HG02870 (cell line): ENCODE data around the gene TBC1D5.
A peak's percentile ranks its signal among the peaks of the same experiment; 100 is the strongest.
"Not testable (repeated sequence)": the region's sequence is repeated elsewhere in the genome, so short reads cannot be mapped to it uniquely, and the experiment has no call there.

Source experiments
- ATAC-seq: cut with Tn5 transposase; IDR thresholded peaks from one replicate; pipeline ENCODE4 v1.9.1; 2021; ENCODE audit warnings: mild to moderate bottlenecking, moderate library complexity; ENCODE audit not compliant: unreplicated experiment

The TBC1D5 gene

DNA sequence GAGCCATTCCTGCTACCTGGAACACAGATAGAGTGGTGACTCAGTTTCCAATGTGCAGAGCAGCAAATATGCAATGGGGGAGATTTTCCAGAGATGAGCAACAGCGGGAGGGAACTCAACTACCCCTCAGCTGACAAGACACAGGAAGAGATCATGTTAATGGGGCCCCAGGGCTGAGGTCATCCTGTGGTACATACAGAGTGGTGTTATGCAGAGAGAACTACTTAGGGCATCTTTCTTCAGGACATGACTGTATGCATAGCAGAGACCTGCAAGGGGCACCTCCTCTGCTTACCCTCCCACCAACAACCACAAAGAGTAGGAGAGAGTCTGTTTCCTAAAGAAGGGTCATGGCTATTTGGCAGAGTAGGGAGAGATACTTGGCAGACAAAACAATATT lies 6.8 kb upstream of the TBC1D5 start:
- peak; percentile 25 for ATAC-seq

DNA sequence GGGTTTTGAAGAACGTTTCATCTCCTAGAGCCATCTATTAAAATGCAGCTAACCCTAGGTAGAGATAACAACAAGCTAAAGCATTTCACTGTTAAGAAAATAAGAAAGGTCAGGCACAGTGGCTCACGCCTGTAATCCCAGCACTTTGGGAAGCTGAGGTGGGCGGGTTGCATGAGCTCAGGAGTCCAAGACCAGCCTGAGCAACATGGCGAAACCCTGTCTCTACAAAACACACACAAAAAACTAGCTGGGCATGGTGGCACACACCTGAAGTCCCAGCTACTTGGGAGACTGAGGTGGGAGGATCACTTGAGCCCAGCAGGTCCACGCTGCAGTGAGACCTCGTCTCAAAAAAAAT lies 5.4 kb upstream of the TBC1D5 start:
- no peak for ATAC-seq

DNA sequence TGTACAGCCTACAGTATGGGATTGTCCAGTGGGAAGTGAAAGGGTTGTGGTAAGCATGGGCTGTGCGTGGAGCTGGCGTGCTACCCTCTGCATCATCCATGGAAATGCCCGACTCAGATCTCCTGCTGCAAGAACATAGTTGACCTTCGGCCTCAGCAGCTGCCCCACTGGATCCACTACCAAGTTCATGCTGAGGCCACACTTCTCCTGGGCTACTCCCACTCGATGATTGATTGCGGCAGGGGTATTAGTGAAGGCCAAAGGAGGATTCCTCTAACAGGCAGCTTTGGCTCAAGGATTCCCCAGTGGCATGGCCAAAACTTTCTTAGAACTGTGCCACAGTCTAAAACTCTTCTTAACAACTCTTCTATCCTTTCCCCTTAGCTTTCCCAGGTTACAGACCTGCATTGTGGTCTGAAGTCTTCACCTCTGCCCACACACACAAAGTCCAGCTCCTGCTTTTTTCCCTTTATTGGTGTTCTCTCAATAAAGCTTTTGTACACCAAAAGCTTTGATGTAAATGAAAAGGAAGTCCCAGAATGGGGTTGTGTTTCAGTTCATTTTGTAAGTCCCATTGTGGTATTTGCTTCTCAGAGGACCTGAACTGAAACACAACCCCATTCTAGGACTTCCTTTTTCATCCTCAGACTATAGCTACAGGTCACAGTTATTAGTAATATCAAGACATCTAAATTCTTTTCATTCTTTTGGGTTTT lies 4.9 kb upstream of the TBC1D5 start:
- ATAC-seq, result peak; percentile 78

DNA sequence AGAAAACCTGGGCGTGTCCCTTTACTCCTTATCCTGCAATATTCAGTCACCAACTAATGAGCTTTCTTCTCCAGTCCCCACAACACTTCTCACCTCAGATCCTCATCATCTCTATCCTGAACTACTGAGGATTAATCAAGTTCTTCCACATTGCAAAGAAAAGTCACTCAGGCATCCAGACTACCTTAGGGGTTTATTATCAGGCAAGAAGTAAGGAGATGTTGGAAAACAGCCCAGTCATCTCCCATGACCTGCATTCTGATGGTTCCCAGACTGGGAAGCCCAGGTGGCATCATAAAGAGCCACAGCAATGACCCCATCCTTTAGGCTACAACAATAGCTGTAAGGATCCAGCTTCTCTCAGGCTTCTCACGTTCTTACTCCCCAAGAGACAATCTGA lies 3.5 kb upstream of the TBC1D5 start:
- no peak for ATAC-seq

DNA sequence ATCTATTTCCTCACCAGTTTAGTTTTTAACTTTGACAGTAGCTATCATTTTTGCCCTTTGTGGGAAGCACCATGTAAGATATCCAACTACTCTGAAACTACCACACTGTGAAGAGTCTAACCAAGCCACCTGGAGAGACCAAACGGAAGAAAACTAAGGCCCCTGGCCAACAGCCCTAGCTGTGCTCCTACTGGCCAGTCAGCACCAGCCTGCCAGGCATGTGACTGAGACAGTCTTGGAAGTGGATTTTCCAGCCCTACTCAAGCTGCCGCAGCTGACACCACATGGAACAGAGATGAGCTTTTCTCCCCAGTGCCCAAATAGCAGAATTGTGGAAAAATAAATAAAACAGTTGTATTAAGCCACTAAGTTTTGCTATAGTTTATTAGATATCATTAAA lies 2.9 kb upstream of the TBC1D5 start:
- no peak for ATAC-seq

DNA sequence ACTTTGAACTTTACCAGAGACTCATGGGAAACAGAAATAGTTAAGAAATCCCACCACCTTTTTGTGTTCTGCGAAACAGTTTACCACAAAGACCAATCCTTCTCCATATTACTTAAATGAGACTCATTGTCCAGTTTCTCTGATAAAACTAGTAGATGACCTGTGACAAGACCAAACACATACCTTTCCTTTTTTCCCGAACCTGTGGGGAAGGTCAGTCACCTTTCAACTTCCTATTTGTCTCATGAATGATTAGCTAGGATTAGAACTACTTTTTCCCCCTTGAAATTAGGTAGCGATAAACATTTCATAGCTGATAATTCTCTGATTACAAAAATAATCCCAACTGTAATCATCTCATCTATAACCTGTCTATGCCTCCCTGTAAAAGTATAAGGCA lies 2.3 kb upstream of the TBC1D5 start:
- no peak for ATAC-seq

DNA sequence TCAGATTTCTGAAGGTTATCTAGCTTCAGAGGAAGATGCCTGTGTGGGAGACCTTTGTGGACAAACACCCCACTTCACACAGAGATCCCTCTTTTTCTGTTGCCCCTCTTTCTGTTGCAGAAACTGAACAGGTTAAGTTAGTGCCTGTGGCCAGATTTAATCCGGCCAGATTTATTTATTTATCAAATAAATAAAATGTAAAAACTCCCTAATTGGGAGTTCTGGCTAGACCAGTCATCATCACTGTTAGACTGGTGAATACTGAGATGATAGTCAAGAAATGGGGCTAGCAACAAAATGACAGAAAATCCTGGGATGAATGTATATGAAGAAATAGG lies 1.2 kb upstream of the TBC1D5 start:
- no peak for ATAC-seq

DNA sequence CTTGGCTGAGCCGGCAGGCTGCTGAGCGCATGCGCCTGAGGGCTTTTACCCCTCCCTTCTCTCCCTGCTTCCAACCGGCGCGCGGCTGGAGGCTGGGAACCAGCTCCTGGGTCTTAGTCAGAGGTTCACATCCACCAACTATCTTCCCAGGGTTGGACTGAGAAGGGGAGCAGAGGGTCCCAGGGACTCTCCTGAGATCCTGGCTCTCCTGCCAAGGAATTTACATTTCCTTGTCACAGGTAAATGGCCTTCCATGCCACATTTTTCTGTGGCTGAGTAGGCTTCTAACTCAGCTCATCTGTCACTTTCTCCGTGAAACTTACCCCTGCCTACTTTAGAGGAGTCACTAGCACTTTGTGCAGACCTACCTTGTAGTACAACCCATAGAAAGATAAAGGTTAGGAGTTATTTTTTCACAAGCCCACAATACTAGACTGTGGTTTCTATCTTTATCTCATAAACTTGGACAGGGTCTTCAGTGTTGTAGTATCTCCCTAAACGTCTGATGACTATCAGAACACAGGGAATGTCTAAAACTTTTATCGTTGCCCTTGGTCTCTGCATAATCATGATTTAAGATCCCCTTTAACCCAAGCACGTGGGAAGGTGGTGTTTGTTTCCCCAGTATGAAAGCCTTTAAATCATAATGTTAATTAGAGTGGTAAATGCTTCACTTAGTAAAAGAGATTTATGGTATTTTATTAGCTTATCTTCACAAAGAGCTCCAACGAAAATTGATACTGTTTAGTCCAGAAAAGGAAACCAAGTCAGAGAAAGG lies 638 bp upstream of the TBC1D5 start:
- no peak for ATAC-seq

DNA sequence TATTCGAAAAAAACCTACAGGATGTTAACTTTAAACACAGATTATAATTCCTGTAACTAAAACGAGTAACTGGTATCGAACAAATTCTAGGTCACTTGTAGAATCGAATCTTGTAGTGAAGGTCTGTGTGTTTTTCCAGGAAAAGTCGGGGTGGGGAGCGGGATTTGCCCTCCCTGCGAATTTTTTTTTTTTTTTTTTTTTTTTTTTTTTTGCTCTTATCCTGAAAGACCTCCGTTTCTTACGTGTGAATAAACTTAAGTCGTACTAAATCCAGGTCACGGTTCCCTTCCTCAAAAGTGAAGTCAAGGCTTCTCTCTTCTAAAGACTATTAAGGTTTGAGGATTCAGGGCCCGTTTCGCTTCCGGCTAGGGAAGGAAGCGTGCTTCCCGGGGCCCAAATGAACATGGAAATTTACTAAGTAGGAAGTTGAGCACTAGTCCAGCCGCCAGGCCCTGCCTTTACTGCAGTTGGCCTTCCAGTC lies 770 bp downstream of the TBC1D5 start:
- ATAC-seq, result no peak

DNA sequence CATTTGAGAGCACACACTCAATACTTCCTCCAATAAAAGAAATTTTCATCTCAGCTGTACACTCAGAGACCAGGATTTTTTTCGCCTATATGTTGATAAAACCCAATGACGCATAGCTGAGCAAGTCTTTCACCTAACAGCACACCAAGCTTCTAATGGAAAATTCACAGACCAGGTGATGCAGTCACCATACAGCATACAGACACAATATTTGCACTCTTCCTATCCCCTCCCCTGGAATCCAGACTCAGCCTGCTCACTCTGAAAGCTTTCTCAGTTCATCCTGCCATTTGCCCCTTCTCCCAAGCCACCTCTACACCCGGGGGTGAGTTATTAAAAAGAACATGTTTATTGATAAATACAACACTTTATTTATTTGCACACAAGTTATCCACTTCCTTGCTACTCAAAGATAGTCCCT lies 1.7 kb downstream of the TBC1D5 start:
- no peak for ATAC-seq

DNA sequence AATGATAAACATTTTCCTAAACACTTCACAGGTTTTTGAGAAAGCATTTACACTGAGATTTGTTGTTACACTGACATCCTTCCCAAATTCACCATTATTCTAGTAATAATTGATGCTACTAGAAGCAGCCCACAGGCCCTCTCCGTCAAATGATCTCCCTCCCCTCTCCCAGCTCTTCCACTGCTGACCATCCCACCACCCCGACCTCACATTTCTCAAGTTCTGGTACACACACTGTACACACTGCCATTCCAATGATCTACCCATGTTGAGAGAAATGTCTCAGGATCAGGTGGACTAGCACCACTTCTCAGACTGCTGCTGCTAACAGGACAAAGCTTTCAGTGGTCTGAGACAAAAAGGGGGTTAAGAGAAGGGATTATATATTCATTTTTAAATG lies 3.5 kb downstream of the TBC1D5 start:
- ATAC-seq, result no peak

DNA sequence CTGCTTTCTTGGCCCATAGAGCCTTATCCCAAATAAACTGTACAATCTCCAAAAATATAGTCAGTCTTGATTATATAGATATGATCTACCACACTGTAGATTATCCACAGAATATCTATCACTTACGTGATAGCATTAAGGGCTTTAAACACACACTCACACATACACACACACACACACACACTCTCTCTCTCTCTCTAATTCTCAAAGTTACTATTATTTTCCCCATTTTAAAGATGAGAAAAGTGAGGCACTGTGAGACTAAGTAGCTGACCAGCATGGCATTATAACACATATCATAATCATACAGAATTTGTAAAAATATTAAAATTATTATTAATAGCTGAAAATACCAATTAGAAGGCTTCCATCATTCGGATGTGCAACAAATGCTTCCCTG lies 4.2 kb downstream of the TBC1D5 start:
- no peak for ATAC-seq

DNA sequence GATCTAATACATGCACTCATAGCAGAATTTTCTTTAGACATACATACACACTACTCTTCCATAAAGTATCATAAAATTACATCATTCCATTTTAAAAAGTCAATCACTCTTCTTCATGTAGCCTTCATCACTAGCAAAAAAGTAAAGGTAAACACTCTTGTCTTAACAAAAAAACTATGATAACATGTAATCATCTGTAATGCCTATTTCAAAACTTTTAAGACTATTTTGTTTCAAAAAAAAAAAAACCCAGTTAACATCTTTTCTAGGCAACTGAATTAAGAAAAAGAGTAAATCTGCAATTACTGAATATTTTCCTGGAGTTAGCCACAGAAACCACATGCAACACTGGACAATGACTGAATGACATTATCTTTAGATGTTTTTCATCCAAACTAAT lies 4.8 kb downstream of the TBC1D5 start:
- no peak for ATAC-seq

DNA sequence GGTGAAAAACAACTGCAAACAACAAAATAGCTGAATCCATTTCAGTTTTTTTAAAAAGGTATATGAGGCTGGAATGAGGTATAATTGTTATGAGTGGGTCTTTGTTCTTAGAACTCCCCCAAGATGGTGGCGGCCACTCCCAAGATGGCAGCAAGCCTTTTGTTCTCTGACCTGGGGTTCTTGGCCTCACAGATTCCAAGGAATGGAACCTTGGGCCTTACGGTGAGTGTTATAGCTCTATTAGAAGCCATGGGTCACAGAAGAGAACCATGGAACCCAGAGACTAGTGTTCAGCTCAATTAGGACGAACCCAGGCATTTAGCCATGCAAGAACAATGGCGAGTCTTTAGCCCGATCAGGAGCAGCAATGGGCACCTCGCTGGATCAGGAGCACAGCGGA lies 7.1 kb downstream of the TBC1D5 start:
- not testable (repeated sequence) for ATAC-seq

DNA sequence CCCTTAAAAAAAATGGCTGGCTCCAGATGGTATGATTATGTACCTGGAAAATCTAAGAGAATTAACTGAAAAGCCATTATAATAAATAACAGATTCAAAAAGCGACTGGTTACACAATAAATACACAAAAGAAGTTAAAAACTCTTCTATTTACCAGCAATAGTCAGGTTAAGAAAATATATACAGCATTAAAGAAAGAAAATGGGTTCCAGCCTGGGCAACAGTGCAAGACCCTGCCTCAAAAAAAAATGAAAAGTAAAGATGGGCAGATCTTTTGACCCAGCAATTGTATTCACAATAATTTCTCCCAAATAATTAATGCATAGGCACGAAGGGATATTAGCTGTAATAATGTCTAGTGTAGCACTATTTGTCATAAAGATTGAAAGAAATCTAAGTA lies 8.7 kb downstream of the TBC1D5 start:
- ATAC-seq, result no peak

DNA sequence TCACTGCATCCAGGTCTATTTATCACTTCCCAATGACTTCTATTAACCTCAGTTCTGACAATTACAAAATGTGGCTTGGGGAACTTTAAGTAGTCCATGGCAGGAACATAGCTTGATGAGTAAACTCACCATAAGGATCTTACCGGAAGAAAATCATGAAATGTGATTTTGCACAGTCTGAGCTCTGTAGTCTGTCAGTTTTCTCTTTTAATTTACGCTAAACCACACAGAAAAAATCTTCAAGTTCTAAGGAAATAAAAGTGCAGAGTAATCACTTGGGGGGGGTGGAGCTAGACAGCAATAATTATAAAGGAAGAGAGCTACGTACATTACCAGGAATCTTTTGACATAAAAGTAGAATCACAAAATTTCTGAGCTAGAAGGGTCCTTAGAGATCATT lies 9.2 kb downstream of the TBC1D5 start:
- ATAC-seq, result no peak

DNA sequence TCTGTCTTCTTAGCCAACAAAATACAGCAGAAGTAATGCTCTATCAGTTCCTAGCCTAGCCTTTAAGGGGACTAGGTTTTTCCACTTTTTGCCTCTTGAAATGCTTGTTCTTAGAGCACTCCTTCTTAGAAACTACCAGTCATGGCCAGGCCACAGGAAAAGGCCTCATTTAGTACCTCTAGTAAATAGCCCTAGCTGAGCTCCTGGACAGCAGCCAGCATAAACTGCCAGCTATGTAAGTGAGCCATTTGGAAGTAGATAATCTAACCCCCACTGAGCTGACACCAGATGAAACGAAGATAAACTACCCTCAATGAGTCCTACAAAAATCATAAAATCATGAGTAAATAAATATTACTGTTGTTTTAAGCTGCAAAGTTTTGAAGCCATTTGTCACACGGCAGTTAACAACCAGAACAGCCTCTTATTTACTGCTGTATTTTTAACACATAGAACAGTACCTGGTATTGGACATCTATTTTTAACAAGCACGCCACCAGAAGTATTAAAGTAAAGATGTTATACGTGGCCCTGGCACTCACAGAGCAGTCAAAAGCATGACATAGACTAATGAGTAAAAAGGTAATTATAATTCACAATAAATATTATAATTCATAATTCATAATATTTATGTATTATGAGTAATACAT lies 12.0 kb downstream of the TBC1D5 start:
- no peak for ATAC-seq

DNA sequence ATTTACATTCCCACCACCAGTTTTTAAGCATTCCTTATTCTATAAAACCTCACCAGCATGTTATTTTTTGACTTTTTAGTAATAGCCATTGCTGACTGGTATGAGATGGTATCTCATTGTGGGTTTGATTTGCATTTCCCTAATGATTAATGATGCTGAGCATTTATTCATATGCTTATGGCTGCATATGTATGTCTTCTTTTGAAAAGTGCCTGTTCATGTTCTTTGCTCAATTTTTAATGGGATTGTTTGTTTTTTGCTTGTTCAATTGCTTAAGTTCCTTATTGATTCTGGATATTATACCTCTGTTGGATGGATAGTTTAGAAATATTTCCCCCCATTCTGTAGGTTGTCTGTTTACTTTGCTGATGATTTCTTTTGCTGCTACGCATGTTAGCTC lies 16.1 kb downstream of the TBC1D5 start:
- no peak for ATAC-seq

DNA sequence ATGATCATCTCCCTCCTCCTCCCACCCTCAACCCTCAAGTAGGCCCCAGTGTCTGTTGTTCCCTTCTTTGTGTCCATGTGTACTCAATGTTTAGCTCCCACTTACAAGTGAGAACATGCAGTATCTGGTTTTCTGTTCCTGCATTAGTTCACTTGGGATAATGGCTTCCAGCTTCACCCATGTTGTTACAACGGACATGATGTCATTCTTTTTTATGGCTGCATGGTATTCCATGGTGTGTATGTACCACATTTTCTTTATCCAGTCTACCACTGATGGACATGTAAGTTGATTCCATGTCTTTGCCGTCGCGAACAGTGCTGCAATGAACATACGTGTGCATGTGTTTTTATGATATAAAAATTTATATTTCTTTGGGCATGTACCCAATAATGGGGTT lies 16.6 kb downstream of the TBC1D5 start:
- not testable (repeated sequence) for ATAC-seq

DNA sequence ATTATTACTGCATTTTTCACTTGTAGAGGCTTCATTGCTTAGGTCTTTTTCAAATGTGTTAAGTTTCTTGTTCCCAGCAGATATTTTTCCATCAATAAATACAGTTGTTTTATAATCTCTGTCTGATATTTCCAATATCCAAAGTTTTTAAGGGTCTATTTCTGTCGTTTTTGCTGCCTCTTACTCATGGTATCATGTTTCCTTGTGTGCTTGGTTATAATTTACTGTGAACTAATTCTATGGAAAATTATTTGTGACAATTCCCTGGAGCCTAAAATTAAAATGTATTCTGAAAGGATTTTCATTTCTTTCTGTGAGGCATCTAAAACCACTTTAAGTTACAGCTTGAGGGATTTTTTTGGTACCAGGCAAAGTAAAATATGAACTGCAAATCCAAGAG lies 17.5 kb downstream of the TBC1D5 start:
- no peak for ATAC-seq

DNA sequence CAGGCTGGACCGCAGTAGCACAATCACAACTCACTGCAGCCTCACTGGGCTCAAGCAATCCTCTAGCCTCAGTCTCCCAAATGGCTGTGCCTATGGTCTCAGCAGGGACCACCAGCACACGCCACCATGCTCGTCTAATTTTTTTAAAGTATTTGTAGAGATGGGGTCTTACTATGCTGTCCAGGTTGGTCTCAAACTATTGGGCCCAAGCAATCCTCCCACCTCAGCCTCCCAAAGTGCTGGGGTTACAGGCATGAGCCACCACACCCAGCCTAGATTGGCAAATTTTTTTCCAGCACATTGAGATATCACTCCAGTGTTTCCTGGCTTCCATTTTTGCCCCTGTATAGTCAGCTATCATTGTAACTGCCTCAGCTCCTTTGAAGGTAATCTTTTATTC lies 18.3 kb downstream of the TBC1D5 start:
- ATAC-seq, result no peak

DNA sequence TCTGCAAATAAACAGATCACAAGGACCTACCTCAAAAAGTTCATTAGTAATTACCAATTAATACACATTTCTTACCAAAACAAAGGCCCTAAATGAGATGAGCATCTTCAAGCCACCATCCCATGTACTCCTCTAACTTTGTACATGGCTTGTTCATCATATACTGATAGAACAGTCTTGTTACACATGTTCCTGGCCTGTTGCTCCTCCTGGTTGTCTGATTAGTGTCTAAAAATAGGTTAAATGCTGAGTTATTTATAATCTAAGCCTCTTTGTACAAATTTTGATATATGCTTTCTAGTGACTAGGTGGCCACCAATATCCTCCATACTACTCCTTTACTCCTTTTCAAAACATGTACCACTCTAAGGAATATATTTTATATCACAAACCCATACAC lies 25.0 kb downstream of the TBC1D5 start:
- no peak for ATAC-seq
